NT2/D1 (cell line): ENCODE measurements around the gene ACSF2.

Experiments used
- YY1 ChIP-seq: IDR thresholded peaks from 2 replicates; pipeline ENCODE4 v1.6.1; 2011; ENCODE audit not compliant: insufficient read length, insufficient read depth
- ZNF274 ChIP-seq: IDR thresholded peaks from 2 replicates; pipeline ENCODE4 v1.6.1; 2011; ENCODE audit warnings: mild to moderate bottlenecking, low read depth, low read length

- no peak for TF ChIP-seq ZNF274
- no peak for TF ChIP-seq YY1
Measured at GRCh38 chr17:50439008-50439407, 13.0 kb downstream of the ACSF2 start.
